WTC11 (cell line): ENCODE data around the gene POLD4. TPM values are rescaled to one million over a fixed set of nuclear protein-coding genes. Genes with fewer than 3 reads are reported as not detected.

ENCODE experiments used
- ATAC-seq: fragments of 200-7000 bp; cut with Tn5 transposase; 2 replicates; pipeline ENCODE4 v1.10.0; 2021; ENCODE audit warnings: mild to moderate bottlenecking, moderate library complexity
- CTCF ChIA-PET: fragments of 300-600 bp; sonication (Branson Sonifier 250); formaldehyde crosslinking; loops from one replicate; lab custom pipeline; 2021; ENCODE audit warnings: antibody characterized with exemption; lab: Charles Lee
- POLR2A ChIA-PET: fragments of 350-600 bp; sonication (Branson Sonifier 250); formaldehyde crosslinking; loops from one replicate; lab custom pipeline; 2021; ENCODE audit warnings: antibody characterized with exemption; lab: Charles Lee
- DNase-seq: peaks from one replicate; pipeline ENCODE4 v3.0.0; 2021; ENCODE audit warnings: low spot score
- H3K27ac Mint-ChIP-seq: 2 replicates; pipeline ENCODE4 v1.8.0; 2021; ENCODE audit warnings: mixed read lengths
- H3K27me3 Mint-ChIP-seq: 2 replicates; pipeline ENCODE4 v1.8.0; 2021; ENCODE audit warnings: low read depth, mild to moderate bottlenecking, moderate library complexity, mixed read lengths
- H3K36me3 Mint-ChIP-seq: 2 replicates; pipeline ENCODE4 v1.8.0; 2021; ENCODE audit warnings: mixed read lengths
- H3K4me1 Mint-ChIP-seq: 2 replicates; pipeline ENCODE4 v1.8.0; 2022; ENCODE audit warnings: mixed read lengths
- H3K4me3 Mint-ChIP-seq: 2 replicates; pipeline ENCODE4 v1.8.0; 2021; ENCODE audit warnings: mild to moderate bottlenecking, moderate library complexity, mixed read lengths
- H3K9me3 Mint-ChIP-seq: 2 replicates; pipeline ENCODE4 v1.8.0; 2021; ENCODE audit warnings: mixed read lengths
- ELF4 ChIP-seq: sonication (generic); formaldehyde crosslinking; IDR thresholded peaks from 2 replicates; pipeline ENCODE4 v1.8.1; 2022; ENCODE audit warnings: low read depth, mild to moderate bottlenecking, moderate library complexity, missing genetic modification reagents
- GABPB1 ChIP-seq: sonication (generic); formaldehyde crosslinking; IDR thresholded peaks from 2 replicates; pipeline ENCODE4 v1.8.1; 2023; ENCODE audit warnings: mild to moderate bottlenecking, missing genetic modification reagents
- JAZF1 ChIP-seq: fragments of 250-450 bp; sonication (Bioruptor Pico); IDR thresholded peaks from 2 replicates; pipeline ENCODE4 v1.9.0; 2021; ENCODE audit warnings: moderate library complexity, mild to moderate bottlenecking, inconsistent platforms
- KAT7 ChIP-seq: sonication (generic); formaldehyde crosslinking; IDR thresholded peaks from 2 replicates; pipeline ENCODE4 v1.8.1; 2023; ENCODE audit warnings: missing genetic modification reagents, mild to moderate bottlenecking, borderline replicate concordance
- OVOL2 ChIP-seq: fragments of 250-450 bp; sonication (Bioruptor Pico); IDR thresholded peaks from 2 replicates; pipeline ENCODE4 v1.9.0; 2021; ENCODE audit warnings: mild to moderate bottlenecking, borderline replicate concordance
- PRRX2 ChIP-seq: fragments of 250-450 bp; sonication (Bioruptor Pico); IDR thresholded peaks from 2 replicates; pipeline ENCODE4 v1.8.0; 2021; ENCODE audit warnings: mild to moderate bottlenecking
- SMAD4 ChIP-seq: sonication (generic); formaldehyde crosslinking; IDR thresholded peaks from 2 replicates; pipeline ENCODE4 v1.8.0; 2022; ENCODE audit warnings: mild to moderate bottlenecking, missing genetic modification reagents
- SOX15 ChIP-seq: fragments of 250-450 bp; sonication (Bioruptor Pico); IDR thresholded peaks from 2 replicates; pipeline ENCODE4 v1.9.0; 2021; ENCODE audit warnings: mild to moderate bottlenecking
- ZBTB21 ChIP-seq: sonication (generic); formaldehyde crosslinking; IDR thresholded peaks from 2 replicates; pipeline ENCODE4 v1.8.1; 2023; ENCODE audit warnings: mild to moderate bottlenecking, missing genetic modification reagents, borderline replicate concordance
- ZNF232 ChIP-seq: sonication (generic); formaldehyde crosslinking; IDR thresholded peaks from 2 replicates; pipeline ENCODE4 v1.8.0; 2022; ENCODE audit warnings: mild to moderate bottlenecking, missing genetic modification reagents
- ZNF423 ChIP-seq: fragments of 250-450 bp; sonication (Bioruptor Pico); IDR thresholded peaks from 2 replicates; pipeline ENCODE4 v2.1.2; 2022; ENCODE audit warnings: mild to moderate bottlenecking, moderate library complexity
- ZNF512 ChIP-seq: sonication (generic); formaldehyde crosslinking; IDR thresholded peaks from 2 replicates; pipeline ENCODE4 v1.8.1; 2022; ENCODE audit warnings: missing genetic modification reagents, borderline replicate concordance
- ZSCAN18 ChIP-seq: fragments of 250-450 bp; sonication (Bioruptor Pico); IDR thresholded peaks from 2 replicates; pipeline ENCODE4 v2.1.2; 2022; ENCODE audit warnings: mild to moderate bottlenecking, moderate library complexity
- total RNA-seq: library from RNA; stranded (reverse); gene quantifications from 3 replicates; pipeline ENCODE4 v1.2.3, GENCODE V29; 2021
- TF ChIP-seq, protein P1 (sequence below): sonication (generic); formaldehyde crosslinking; IDR thresholded peaks from 2 replicates; pipeline ENCODE4 v1.8.1; 2023; ENCODE audit warnings: mild to moderate bottlenecking, missing genetic modification reagents
- TF ChIP-seq, protein P2 (sequence below): fragments of 250-450 bp; sonication (Bioruptor Pico); IDR thresholded peaks from 2 replicates; pipeline ENCODE4 v1.9.0; 2021; ENCODE audit warnings: mild to moderate bottlenecking, borderline replicate concordance
- TF ChIP-seq, protein P3 (sequence below): fragments of 250-450 bp; sonication (Bioruptor Pico); conservative IDR thresholded peaks from 2 replicates; pipeline ENCODE4 v1.9.0; 2021; ENCODE audit warnings: mild to moderate bottlenecking

POLD4 gene
- total RNA-seq, 1 experiment from 2014 or later: 30.3 TPM

GRCh38 chr11:67396587-67397389, 43.4 kb upstream of the POLD4 start:
- Mint-ChIP-seq H3K27ac (peak overlapping the region; percentile 93), H3K4me3 (peak overlapping the region; percentile 45), H3K36me3 (peaks cover 24% of the 10 kb centered on the region), H3K27me3 (no peaks in the 10 kb centered on the region), H3K4me1 (peaks cover 38% of the 10 kb centered on the region), H3K9me3 (no peaks in the 10 kb centered on the region)
- ChIA-PET POLR2A (interaction anchor here (0.5 to 1.9 kb wide), 8 partner anchors 10 to 278 kb away, joined by 3 to 7 read pairs (median 4); partner anchors contain the start of genes KDM2A, PTPRCAP and RPS6KB2), CTCF (interaction anchor here (0.7 to 2.0 kb wide), 11 partner anchors 15 to 135 kb away, joined by 3 to 15 read pairs (median 5); partner anchors contain the start of genes POLD4 and TMEM134)
- ATAC-seq (peak; percentile 38), DNase-seq (peak; percentile 58)
- TF ChIP-seq ZBTB21 (CRISPR knock-in tag): peak; percentile 72; the same call in 1 of the 2 replicates
- TF ChIP-seq, protein P1, sequence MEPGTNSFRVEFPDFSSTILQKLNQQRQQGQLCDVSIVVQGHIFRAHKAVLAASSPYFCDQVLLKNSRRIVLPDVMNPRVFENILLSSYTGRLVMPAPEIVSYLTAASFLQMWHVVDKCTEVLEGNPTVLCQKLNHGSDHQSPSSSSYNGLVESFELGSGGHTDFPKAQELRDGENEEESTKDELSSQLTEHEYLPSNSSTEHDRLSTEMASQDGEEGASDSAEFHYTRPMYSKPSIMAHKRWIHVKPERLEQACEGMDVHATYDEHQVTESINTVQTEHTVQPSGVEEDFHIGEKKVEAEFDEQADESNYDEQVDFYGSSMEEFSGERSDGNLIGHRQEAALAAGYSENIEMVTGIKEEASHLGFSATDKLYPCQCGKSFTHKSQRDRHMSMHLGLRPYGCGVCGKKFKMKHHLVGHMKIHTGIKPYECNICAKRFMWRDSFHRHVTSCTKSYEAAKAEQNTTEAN (CRISPR knock-in tag): no peak

DNA sequence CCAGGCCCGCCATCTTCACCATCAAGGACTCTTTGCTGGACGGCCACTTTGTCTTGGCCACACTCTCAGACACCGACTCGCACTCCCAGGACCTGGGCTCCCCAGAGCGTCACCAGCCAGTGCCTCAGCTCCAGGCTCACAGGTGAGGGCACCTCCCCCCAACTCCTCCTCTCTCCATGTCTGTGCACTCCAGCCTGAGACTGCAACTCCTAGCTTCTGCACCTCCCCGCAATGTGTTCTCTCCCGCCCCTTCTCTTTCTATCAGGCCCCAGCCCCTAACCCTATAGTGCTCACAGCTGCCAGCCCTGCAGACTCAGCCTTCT, 42.9 kb upstream of the POLD4 start:
- Mint-ChIP-seq H3K4me3 (peak overlapping the region; percentile 27; the same call in 1 of the 2 replicates), H3K9me3 (no peaks in the 10 kb centered on the region), H3K4me1 (peaks cover 40% of the 10 kb centered on the region), H3K36me3 (peaks cover 24% of the 10 kb centered on the region), H3K27me3 (no peaks in the 10 kb centered on the region), H3K27ac (peak overlapping the region; percentile 86)
- no peak for ATAC-seq
- no peak for TF ChIP-seq GABPB1
- no peak for TF ChIP-seq ELF4 (CRISPR knock-in tag)
- TF ChIP-seq JAZF1: no peak
- TF ChIP-seq, protein P2, sequence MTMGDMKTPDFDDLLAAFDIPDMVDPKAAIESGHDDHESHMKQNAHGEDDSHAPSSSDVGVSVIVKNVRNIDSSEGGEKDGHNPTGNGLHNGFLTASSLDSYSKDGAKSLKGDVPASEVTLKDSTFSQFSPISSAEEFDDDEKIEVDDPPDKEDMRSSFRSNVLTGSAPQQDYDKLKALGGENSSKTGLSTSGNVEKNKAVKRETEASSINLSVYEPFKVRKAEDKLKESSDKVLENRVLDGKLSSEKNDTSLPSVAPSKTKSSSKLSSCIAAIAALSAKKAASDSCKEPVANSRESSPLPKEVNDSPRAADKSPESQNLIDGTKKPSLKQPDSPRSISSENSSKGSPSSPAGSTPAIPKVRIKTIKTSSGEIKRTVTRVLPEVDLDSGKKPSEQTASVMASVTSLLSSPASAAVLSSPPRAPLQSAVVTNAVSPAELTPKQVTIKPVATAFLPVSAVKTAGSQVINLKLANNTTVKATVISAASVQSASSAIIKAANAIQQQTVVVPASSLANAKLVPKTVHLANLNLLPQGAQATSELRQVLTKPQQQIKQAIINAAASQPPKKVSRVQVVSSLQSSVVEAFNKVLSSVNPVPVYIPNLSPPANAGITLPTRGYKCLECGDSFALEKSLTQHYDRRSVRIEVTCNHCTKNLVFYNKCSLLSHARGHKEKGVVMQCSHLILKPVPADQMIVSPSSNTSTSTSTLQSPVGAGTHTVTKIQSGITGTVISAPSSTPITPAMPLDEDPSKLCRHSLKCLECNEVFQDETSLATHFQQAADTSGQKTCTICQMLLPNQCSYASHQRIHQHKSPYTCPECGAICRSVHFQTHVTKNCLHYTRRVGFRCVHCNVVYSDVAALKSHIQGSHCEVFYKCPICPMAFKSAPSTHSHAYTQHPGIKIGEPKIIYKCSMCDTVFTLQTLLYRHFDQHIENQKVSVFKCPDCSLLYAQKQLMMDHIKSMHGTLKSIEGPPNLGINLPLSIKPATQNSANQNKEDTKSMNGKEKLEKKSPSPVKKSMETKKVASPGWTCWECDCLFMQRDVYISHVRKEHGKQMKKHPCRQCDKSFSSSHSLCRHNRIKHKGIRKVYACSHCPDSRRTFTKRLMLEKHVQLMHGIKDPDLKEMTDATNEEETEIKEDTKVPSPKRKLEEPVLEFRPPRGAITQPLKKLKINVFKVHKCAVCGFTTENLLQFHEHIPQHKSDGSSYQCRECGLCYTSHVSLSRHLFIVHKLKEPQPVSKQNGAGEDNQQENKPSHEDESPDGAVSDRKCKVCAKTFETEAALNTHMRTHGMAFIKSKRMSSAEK (CRISPR knock-in tag): no peak
- no peak for TF ChIP-seq KAT7 (CRISPR knock-in tag)
- TF ChIP-seq SOX15 (CRISPR knock-in tag): no peak
- TF ChIP-seq ZNF423 (CRISPR knock-in tag): no peak
- TF ChIP-seq ZNF232 (CRISPR knock-in tag): no peak
- TF ChIP-seq, protein P3, sequence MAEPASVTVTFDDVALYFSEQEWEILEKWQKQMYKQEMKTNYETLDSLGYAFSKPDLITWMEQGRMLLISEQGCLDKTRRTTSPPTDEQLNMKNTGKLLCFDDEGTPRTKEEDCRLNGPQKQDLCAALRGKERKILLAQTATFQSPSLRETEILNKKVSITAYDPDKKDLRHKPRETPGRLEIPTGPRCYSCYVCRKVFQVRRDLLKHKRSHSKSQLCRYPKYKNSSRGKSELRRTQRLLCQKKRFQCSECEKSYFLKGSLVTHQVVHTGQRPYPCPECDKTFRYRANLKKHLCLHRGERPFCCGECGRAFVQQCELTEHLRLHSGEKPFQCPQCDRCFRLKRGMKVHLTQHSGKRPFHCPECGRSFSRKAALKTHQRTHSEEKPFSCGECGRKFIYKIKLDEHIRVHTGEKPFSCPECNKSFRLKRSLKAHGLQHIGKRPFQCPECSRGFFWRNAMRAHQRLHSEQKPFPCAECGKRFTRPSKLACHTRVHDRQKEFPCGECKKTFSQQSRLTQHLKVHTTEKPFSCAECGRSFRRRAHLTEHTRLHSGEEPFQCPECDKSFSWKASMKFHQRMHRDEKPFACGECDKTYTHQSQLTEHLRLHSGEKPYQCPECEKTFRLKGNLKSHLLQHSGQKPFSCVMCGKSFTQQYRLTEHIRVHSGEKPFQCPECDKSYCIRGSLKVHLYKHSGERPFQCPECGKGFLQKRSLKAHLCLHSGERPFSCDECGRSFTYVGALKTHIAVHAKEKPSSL (CRISPR knock-in tag): no peak
- TF ChIP-seq OVOL2 (CRISPR knock-in tag): no peak
- TF ChIP-seq ZSCAN18 (CRISPR knock-in tag): no peak
- no peak for TF ChIP-seq ZNF512 (CRISPR knock-in tag)
- no peak for TF ChIP-seq PRRX2 (CRISPR knock-in tag)
- no peak for TF ChIP-seq SMAD4
- POLR2A ChIA-PET: interaction anchor here (0.5 to 1.9 kb wide), 8 partner anchors 8 to 41 kb away, joined by 3 to 7 read pairs (median 4); partner anchors contain the start of genes PTPRCAP and RPS6KB2
- DNase-seq: no peak
- CTCF ChIA-PET: interaction anchor here (0.7 to 2.0 kb wide), 11 partner anchors 14 to 135 kb away, joined by 3 to 15 read pairs (median 5); partner anchors contain the start of genes POLD4 and TMEM134
